GM12865 (cell line): ENCODE measurements around the gene SLC7A8.
A peak's percentile ranks its signal among the peaks of the same experiment; 100 is the strongest.

Experiments used
- DNase-seq: peaks from one replicate; pipeline ENCODE4 v3.0.0; 2010; ENCODE audit warnings: low read depth
- H3K4me3 ChIP-seq: 2 replicates; pipeline ENCODE4 v1.5.1; 2011; ENCODE audit warnings: mild to moderate bottlenecking, low read depth, low read length, control low read depth
- CTCF ChIP-seq: IDR thresholded peaks from 2 replicates; pipeline ENCODE4 v1.5.1; 2011; ENCODE audit warnings: low read length, control low read depth, low read depth, inconsistent platforms; ENCODE audit not compliant: insufficient read depth; ENCODE audit errors: missing control alignments

SLC7A8 gene

DNA sequence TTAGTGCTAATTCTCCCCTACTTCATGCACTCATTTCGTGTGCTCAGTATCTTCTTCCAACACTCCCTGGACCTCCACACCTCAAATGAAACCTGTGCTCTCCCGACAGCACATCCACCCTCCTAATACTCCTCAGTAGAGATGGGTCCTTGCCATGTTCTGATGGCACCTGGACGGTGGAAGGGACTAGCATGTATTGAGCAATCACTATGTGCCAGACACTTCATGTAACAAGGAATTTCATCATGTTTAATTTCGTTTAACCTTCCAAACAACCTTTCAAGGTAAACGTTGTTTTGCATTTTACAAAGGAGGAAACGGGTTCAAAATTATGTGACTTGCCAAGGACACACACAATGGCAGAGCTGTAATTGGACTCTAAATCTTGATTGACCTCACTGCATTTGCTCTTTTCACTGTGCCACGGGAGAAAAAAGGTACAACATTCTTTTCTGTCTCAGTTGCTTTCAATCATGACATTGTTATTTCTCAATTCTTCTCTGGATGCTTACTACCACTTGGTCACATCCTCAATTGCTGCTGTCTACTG, 12.2 kb upstream of the SLC7A8 start:
- no peak for DNase-seq
- no peak for TF ChIP-seq CTCF
- no peak overlapping the region for H3K4me3 ChIP-seq

DNA sequence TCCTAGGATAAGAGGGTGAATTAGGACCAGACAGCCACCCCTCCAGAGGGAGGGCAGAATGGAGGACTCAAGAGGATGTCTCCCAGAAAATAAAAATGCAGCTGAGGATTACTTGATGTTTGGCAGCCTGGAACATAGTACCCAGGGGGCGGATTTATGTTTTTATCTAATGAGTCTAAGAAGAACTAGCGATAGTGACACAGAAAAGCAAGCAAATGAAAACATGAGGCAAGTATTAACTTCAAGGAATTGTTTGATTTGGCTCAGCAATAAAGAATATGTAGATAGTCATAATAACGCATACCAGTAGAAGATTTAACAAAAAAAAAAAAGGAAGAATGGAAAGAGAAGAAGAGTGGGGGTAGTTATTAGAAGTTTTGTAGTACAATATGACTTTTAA, 10.0 kb upstream of the SLC7A8 start:
- TF ChIP-seq CTCF, result no peak
- H3K4me3 ChIP-seq, result no peak overlapping the region
- no peak for DNase-seq

- no peak for DNase-seq
- TF ChIP-seq CTCF, result no peak
Measured at GRCh38 chr14:23187925-23188324, 4.5 kb upstream of the SLC7A8 start.

DNA sequence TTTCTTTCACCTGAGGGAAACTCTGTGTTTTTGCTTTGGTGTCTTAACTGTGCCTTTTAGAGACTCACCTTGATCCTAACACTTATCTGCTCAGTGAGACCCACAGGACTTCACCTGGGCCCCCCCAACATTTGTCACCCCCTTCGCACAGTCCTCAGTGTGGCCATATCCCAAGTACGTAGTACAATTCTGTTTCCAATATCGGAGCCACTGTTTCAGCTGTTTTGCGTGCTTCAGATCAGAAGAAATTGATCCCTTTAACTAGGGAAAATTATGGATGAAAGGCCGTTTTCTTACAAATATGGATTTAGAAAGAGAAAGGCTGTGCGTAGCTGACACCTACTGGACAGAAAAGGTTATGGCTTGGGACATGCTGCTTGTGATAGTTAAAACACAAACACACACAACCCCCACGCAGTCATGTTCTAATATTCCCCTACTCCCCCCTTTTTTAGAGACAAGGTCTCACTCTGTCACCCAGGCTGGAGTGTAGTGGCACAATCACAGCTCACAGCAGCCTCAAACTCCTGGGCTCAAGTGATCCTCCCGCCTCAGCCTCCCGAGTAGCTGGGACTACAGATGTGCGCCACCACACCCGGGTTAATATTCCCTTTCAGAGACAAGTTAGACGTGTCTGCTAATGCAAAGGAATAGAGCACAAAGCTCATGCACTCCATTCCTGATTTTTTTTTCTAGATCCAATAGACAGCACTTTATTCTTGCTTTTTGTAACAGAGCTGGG, 3.6 kb upstream of the SLC7A8 start:
- DNase-seq, result peak; percentile 64
- TF ChIP-seq CTCF, result peak; percentile 68
- H3K4me3 ChIP-seq, result no peak overlapping the region

More at GRCh38 chr14:23187925-23188324, 4.5 kb upstream of the SLC7A8 start:
- H3K4me3 ChIP-seq, result no peak overlapping the region

GRCh38 chr14:23185063-23185462, 1.6 kb upstream of the SLC7A8 start:
- DNase-seq, result no peak
- TF ChIP-seq CTCF, result no peak

GRCh38 chr14:23183158-23183470, 346 bp downstream of the SLC7A8 start:
- no peak for TF ChIP-seq CTCF
- no peak overlapping the region for H3K4me3 ChIP-seq

More at GRCh38 chr14:23185063-23185462, 1.6 kb upstream of the SLC7A8 start:
- no peak overlapping the region for H3K4me3 ChIP-seq

More at GRCh38 chr14:23183158-23183470, 346 bp downstream of the SLC7A8 start:
- DNase-seq, result no peak
